HEK293T (cell line): Measurements from ENCODE around the gene UTF1.

ENCODE experiments used
- ARNT ChIP-seq: fragments of 450-650 bp; IDR thresholded peaks from 2 replicates; pipeline ENCODE4 v1.6.1; 2017; ENCODE audit warnings: mild to moderate bottlenecking
- BHLHE40 ChIP-seq: fragments of 450-650 bp; IDR thresholded peaks from 2 replicates; pipeline ENCODE4 v1.6.1; 2016; ENCODE audit warnings: mild to moderate bottlenecking, moderate library complexity, borderline replicate concordance
- FOXK2 ChIP-seq: fragments of 450-650 bp; IDR thresholded peaks from 2 replicates; pipeline ENCODE4 v1.6.1; 2016; ENCODE audit warnings: mild to moderate bottlenecking
- FOXM1 ChIP-seq: fragments of 450-650 bp; IDR thresholded peaks from 2 replicates; pipeline ENCODE4 v1.6.1; 2017; ENCODE audit warnings: mild to moderate bottlenecking, borderline replicate concordance
- HDGF ChIP-seq: fragments of 450-650 bp; IDR thresholded peaks from 2 replicates; pipeline ENCODE4 v1.6.1; 2017; ENCODE audit warnings: antibody characterized with exemption, borderline replicate concordance
- LEF1 ChIP-seq: fragments of 450-650 bp; IDR thresholded peaks from 2 replicates; pipeline ENCODE4 v1.6.1; 2017; ENCODE audit warnings: mild to moderate bottlenecking, borderline replicate concordance
- SP1 ChIP-seq: fragments of 450-650 bp; IDR thresholded peaks from 2 replicates; pipeline ENCODE4 v1.6.1; 2017
- SUZ12 ChIP-seq: fragments of 450-650 bp; IDR thresholded peaks from 2 replicates; pipeline ENCODE4 v1.6.1; 2016; ENCODE audit warnings: mild to moderate bottlenecking
- TARDBP ChIP-seq: fragments of 450-650 bp; IDR thresholded peaks from 2 replicates; pipeline ENCODE4 v1.6.1; 2016
- TF ChIP-seq, protein P1 (sequence below): fragments of 450-650 bp; IDR thresholded peaks from 2 replicates; pipeline ENCODE4 v1.6.1; 2016

DNA sequence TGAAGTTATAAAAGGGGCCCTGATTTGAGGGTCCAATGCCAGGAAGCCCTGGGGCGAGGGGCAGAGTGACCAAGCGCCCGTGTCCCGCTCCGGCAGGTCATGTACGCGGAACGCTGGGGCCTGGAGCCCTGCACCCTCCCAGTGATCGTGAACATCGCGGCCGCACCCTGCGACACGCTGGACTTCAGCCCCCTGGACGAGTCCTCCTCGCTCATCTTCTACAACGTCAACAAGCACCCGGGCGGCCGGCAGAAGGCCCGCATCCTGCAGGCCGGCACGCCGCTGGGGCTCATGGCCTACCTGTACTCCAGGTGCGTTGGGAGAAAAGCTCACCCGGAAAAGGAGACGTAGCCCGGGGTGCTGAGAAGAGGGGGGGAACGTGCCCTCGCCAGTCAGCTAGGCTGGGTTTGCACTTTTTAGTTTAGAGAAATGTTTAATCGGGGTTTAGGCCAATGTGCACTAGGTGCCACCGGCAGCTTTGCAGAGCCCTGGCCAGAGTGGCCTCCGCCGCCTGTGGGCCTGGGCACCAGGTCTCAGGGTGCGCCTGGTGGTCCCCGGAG is 22.9 kb upstream of the UTF1 start:
- TF ChIP-seq FOXM1 (no peak), SP1 (no peak), TARDBP (no peak), LEF1 (no peak), ARNT (no peak), FOXK2 (no peak), SUZ12 (no peak), HDGF (no peak), BHLHE40 (no peak)
- TF ChIP-seq, protein P1, sequence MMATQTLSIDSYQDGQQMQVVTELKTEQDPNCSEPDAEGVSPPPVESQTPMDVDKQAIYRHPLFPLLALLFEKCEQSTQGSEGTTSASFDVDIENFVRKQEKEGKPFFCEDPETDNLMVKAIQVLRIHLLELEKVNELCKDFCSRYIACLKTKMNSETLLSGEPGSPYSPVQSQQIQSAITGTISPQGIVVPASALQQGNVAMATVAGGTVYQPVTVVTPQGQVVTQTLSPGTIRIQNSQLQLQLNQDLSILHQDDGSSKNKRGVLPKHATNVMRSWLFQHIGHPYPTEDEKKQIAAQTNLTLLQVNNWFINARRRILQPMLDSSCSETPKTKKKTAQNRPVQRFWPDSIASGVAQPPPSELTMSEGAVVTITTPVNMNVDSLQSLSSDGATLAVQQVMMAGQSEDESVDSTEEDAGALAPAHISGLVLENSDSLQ = no peak
